NCI-H187 (cell line): ENCODE results near the gene TDRD10.

Source experiments
- DNase-seq, 2 experiments: peaks; one replicate each; lab custom pipeline; 2025; lab: John Stamatoyannopoulos, UW

TDRD10 gene, protein sequence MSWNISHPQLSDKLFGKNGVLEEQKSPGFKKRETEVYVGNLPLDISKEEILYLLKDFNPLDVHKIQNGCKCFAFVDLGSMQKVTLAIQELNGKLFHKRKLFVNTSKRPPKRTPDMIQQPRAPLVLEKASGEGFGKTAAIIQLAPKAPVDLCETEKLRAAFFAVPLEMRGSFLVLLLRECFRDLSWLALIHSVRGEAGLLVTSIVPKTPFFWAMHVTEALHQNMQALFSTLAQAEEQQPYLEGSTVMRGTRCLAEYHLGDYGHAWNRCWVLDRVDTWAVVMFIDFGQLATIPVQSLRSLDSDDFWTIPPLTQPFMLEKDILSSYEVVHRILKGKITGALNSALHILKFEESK

GRCh38 chr1:154502066-154502743 lies at the start of gene TDRD10, which contains the start of gene SHE:
Gene TDRD10 (plus strand): TSS chr1:154502219. CDS start chr1:154506904, 4,685 bp downstream.
Gene SHE (minus strand): TSS chr1:154502412. CDS start chr1:154502026, 386 bp downstream.
- DNase-seq, result no peak

DNA sequence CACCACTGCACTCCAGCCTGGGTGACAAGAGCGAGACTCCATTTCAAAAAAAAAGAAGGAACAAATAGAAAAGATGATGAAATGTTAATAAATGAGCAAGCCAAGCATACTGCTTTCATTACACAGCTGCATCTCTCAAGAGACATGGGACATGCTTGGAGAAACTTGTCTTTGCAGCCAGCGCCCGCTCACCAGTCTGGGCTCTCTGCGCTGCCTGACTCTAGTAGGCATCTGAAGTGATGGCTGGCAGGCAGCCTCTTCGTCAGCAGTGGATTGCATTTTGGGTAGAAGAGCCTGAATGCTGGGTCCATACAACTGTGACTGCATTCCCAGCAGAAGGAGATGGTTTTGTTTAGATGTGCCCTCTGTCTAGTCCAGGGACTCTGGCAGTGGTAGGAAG lies 48.9 kb upstream of the TDRD10 start:
- DNase-seq, result no peak

DNA sequence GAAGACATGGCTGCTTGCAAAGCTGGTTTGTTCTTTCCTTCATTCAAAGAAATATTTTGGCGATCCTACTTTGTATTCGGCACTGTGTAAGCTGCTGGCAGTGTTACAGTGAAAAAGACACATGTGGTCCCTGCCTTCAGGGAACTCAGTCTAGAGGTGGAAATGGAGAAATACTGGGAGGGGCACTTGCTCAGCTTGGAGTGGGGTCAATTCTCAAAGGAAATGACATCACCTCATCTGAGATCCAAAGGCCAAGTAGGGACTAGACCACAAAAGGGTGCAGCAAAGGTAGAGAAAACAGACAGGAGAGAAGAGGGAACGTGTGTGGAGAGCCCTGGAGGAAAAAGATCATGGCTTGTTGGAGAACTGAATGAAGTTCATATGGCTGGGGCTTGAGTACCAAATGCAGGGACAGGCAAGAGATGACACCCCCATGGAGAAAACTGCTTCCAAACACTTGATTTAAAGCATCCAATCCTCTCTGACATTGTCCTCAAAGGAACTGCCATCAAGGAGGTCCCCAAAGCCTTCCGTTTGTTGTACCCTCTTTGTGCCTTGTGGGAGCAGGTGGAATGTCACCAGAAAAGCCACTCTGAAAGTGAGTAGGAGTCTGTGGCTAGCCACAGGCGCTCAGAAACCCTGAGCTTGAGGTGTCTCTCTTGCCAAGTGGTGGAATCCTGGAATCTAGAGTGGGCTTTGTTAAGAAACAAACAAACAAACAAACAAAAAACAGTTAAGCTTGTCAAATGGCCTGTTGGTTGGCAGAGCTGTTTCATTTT lies 48.3 kb upstream of the TDRD10 start:
- DNase-seq, result no peak

DNA sequence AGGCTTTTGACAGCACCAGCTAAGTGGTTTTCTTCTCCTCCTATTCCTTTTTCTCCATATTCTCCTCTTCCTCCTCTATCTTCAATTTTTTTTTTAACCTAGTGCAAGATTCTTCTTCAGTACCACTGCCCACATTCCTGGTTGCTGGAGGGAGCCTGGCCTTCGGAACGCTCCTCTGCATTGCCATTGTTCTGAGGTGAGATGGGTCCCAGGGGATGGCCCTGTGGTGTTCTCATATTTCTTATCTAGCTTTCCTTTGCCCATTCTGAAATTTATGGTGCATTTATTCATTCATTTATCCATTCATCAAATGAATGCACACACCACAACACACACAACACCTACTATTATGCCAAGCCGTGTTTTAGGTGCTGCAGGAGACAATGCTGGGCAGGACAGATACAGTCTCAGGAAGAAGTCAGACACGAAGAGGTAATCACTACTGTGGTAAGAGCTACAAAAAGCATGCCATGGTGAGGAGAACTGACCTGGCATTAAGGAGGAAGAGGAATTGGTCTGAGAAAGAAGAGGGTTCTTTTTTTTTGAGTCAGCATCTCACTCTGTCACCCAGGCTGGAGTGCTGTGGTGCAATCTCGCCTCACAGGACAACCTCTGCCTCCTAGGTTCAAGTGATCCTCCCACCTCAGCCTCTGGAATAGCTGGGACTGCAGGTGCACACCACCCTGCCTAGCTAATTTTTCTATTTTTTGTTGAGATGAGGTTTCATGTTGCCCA lies 47.5 kb upstream of the TDRD10 start:
- peak; percentile 85 to 90 for DNase-seq

DNA sequence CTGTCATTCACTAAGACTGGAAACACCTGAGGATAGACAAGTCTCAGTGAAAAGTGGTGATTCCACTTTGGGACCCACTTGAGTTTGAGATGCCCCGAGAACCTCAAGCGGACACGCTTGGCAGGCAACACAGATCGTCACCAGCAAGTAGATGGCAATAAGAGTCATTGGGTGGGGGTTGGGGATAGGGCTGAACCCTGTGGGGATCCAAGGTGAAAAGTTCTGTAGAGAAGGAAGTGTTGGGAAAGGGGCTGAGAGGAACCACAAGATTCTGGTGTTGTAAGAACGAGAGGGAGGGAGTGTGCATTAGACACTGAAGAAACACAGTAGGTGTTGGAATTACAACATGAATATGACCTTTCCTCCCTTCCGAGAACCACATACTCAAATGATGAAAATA lies 45.4 kb upstream of the TDRD10 start:
- DNase-seq, result no peak

DNA sequence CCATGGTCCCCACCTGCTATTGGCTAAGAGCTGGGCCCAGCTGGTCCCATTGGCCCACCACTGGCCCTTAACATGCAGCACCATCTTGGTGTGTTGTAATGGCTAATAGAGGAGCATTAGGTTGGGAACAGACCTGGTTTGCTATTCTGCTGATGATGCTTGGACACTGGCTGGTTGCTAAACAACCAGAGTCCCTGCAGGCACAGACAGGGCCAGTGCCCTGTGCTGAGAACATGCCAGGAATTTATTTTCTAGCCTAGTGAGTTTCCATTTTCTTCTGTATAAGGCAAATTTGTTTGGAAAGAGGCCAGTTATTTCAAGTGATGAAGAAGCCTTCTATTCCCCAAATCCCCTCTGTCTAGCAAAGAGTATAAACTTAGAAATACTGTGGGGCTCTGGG lies 42.9 kb upstream of the TDRD10 start:
- no peak for DNase-seq

- no peak for DNase-seq
These were observed 41.2 kb upstream of the TDRD10 start for GRCh38 chr1:154460695-154461260.

DNA sequence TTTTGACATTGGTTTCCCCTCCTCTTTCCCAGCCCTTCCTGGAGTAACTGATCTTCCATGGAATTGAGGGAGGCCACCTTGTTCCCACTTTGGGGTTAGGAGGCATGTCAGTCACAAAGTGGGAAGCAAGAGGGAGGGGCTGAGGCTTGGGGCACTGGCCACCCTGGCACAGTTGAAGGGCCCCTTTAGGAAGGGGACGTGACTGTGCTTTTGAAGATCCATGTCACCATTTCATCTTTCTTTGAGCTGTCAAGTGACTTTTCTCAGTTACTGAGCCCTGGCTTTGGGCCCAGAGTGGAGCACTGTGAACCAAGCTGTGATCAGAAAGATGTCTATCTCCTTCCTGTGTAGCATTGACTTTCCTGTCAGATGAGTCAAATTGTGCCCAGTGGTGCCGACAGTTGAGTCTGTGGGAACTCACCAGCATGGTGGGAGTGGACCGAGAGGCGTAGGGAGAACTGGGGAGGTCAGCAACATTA lies 38.5 kb upstream of the TDRD10 start:
- no peak for DNase-seq

DNA sequence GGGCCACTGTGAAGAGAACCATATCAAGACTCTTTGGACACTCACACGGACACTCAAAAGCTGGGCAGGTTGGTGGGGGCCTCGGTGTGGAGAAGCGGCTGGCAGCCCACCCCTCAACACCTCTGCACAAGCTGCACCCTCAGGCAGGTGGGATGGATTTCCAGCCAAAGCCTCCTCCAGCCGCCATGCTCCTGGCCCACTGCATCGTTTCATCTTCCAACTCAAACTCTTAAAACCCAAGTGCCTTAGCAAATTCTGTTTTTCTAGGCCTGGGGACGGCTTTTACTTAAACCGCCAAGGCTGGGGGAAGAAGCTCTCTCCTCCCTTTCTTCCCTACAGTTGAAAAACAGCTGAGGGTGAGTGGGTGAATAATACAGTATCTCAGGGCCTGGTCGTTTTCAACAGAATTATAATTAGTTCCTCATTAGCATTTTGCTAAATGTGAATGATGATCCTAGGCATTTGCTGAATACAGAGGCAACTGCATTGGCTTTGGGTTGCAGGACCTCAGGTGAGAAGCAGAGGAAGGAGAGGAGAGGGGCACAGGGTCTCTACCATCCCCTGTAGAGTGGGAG lies 36.3 kb upstream of the TDRD10 start:
- no peak for DNase-seq

- DNase-seq, result no peak
These were observed 35.8 kb upstream of the TDRD10 start for GRCh38 chr1:154466206-154466605.

DNA sequence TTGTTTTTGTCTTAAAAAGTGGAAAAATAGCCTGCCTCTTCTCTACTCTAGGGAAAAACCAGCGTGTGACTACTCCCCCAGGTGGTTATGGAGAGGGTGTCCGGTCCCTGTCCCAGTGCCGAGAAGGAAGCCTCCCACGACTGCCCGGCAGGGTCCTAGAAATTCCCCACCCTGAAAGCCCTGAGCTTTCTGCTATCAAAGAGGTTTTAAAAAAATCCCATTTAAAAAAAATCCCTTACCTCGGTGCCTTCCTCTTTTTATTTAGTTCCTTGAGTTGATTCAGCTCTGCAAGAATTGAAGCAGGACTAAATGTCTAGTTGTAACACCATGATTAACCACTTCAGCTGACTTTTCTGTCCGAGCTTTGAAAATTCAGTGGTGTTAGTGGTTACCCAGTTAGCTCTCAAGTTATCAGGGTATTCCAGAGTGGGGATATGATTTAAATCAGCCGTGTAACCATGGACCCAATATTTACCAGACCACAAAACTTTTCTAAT lies 35.0 kb upstream of the TDRD10 start:
- DNase-seq, result no peak

DNA sequence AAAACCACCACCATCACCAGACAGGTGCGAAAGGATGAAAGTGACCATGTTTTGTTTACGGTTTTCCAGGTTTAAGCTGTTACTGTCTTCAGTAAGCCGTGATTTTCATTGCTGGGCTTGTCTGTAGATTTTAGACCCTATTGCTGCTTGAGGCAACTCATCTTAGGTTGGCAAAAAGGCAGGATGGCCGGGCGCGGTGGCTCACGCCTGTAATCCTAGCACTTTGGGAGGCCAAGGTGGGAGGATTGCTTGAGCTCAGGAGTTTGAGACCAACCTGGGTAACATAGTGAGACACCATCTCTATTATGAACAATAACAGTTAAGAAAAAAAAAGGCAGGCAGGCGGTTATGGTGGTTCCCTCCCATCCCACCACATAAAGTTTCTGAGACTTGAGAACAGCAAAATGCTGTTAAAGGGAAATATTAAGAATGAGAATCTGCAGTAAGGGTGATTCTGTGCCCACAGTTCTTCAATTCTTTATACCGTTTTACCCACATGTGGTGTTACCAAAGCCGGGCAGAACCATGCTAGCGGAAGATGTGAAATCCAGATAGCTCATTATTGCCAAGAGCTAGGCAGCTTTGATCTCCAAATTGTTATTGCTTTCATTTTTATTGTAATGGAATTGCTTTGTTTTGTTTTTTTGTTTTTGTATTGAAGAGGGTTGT lies 34.5 kb upstream of the TDRD10 start:
- DNase-seq, result no peak

DNA sequence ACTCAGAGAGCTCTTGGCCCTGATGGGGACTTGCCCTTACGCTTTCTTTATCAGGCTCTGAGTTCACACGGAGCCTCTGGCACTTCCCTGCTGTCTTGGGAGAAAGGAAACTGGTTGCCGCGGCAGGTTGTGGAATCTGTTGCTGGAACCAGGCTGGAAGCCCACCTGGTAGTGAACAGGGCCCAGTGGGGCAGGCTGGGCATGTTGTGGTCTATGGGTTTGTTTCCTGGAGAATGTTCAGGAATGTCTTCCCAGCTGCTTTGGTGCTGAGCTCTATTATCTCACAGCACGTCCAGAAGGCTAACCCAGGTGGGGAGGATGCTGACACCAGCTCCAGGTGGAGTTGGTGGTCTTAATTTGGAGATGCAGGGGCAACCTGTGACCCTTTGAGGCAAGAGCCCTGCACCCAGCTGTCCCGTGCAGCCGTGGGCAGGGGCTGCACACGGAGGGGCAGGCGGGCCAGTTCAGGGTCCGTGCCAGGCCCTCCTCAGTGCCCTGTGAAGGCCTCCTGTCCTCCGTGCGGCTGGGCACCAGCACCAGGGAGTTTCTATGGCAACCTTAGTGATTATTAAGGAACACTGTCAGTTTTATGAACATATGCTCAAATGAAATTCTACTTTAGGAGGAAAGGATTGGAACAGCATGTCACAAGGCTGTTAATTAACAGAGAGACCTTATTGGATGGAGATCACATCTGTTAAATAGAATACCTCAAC lies 33.3 kb upstream of the TDRD10 start:
- DNase-seq, result no peak

DNA sequence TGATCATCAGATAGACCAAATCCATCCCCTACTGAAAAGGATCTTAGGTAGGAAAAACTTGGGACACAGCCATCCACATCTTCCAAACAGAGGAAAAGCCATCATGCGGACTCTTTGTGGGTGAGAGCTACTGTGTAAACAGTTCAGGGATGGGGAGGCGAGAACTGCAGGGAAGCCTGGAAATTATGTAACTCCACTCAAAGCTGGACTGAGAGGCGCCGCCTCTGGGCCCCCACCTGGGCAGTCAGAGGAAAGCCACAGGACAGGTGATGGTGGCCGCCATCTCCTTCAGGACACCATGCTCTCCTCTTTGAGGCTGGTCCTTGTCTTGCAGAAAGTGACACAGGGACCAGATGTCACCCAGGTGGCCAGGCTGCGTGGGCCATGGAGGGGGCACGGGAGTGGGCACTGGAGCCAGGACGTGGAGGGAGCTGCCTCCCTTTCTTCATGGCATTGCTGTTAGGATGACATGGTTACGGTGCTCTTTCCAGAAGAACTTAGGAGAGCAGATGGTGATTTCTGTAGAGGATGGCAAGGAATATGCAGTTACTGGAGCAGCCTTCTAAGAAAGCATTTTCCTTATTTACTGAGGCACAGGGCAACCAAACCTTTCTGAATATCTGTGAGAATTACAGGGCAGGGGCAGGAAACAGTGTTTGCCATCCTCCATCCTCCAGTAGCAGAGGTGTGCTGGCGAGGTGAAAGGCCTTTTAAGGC lies 32.0 kb upstream of the TDRD10 start:
- DNase-seq, result no peak

DNA sequence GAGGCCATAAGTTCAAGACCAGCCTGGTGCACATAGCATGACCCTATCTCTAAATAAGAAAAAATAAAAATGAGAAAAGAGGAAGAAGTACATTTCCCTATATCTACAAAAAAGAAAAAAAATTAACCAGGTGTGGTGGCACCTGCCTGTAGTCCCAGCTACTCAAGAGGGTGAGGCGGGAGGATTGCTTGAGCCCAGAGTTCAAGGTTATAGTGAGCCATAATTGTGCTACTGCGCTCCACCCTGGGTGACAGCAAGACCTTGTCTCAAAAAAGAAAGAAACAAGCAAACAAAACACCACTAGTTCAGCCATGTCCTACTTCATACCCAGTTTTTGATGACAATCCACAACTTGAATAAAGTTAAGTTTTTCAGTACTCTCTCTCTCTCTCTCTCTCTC lies 30.7 kb upstream of the TDRD10 start:
- no peak for DNase-seq

- no peak for DNase-seq
These were observed 27.2 kb upstream of the TDRD10 start for GRCh38 chr1:154474802-154475201.

DNA sequence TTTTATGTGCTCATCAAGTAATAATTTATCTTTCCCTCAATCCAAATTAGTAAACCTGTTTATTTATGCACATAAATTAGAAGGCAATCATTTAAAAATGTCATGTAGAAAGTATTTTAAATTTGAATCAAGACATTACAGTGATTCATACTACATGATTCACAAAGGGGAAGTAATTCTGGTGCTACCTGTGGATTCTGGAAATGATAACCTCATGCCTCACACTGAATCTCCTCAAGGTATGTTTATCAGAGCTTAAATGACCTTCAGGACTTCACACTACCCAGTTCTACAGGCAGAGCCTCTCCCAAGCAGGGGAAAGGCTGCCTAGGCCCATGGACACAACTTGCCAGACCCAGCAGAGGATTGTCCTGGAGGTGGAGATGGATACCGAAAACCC lies 25.2 kb upstream of the TDRD10 start:
- DNase-seq, result no peak

DNA sequence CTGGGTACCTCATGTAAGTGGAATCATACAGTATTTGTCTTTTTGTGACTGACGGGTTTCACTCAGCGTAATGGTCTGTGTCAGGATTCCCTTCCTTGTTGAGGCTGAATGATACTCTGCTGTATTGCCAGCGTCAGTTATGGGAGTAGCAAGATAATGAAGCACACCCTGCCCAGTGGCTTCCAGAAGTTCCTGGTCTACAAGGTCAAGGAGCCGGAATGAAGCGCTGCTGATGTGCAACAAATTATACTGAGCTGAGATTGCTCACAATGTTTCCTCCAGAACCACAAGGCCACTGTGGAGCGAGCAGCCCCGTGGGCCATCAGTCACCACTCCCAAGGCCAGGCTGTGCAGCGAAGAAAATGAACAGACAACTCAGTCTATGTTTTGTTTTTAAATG lies 24.0 kb upstream of the TDRD10 start:
- DNase-seq, result no peak

- DNase-seq, result no peak
These were observed 23.4 kb upstream of the TDRD10 start for GRCh38 chr1:154478639-154479038.
